Measurements from ENCODE around the gene TXNRD2. TPM values are rescaled to one million over a fixed set of nuclear protein-coding genes. Genes with fewer than 3 reads are reported as not detected.

TXNRD2 gene
- total and polyA plus RNA-seq, 2 donors (not counting 1 experiment from before 2014, with no cell fraction given): 24.8 to 36.2 TPM

- Histone ChIP-seq H3K79me2 (ENCODE audit: control insufficient read depth, insufficient read depth, low read length) (no peaks in the 10 kb centered on the region), H3K27ac (ENCODE audit: low read length in 2 of 2) (no peak overlapping the region), H2AFZ (ENCODE audit: insufficient read depth, low read depth, low read length, poor library complexity, severe bottlenecking) (no peak overlapping the region), H3K4me3 (ENCODE audit: control extremely low read depth in 1 of 5, extremely low read depth in 1 of 5, insufficient read depth in 1 of 5, low read depth in 2 of 5, low read length in 4 of 5) (no peak overlapping the region), H3K36me3 (replicated peaks in 1 of 2; ENCODE audit: control extremely low read depth in 1 of 2, control insufficient read depth in 1 of 2, extremely low read depth in 1 of 2, insufficient read depth in 2 of 2, low read length in 1 of 2) (no peaks in the 10 kb centered on the region), H3K4me1 (ENCODE audit: control insufficient read depth in 2 of 2, insufficient read depth in 2 of 2, low read length in 2 of 2) (peaks cover 10 to 13% of the 10 kb centered on the region in 2 donors), H3K4me2 (replicated peaks; ENCODE audit: low read depth, low read length, poor library complexity, severe bottlenecking) (no peak overlapping the region), H3K9ac (ENCODE audit: low read length) (no peak overlapping the region), H4K20me1 (ENCODE audit: control insufficient read depth, insufficient read depth, low read length, poor library complexity, severe bottlenecking) (no peaks in the 10 kb centered on the region), H3K9me3 (ENCODE audit: control extremely low read depth in 1 of 3, control insufficient read depth in 2 of 3, insufficient read depth in 1 of 3, low read length in 2 of 3) (peaks cover 0 to 4% (median 0%) of the 10 kb centered on the region in 3 donors), H3K27me3 (replicated peaks in 1 of 4; ENCODE audit: control extremely low read depth in 1 of 4, control insufficient read depth in 3 of 4, insufficient read depth in 4 of 4, low read length in 3 of 4) (peaks cover 0 to 11% (median 0%) of the 10 kb centered on the region in 4 experiments)
- no peaks in the 10 kb centered on the region for H3K27me3 Mint-ChIP-seq
- no peak overlapping the region for H3K27ac Mint-ChIP-seq
- H3K4me1 Mint-ChIP-seq: peaks cover 7% of the 10 kb centered on the region
- CTCF ChIA-PET: interaction anchor here (1.1 to 1.4 kb wide), 2 partner anchors 15 to 28 kb away, joined by 3 to 4 read pairs; no protein-coding TSS in a partner anchor
- intact Hi-C loops (cut with micrococcal nuclease): loop anchor here (5.0 kb wide), 2 partner anchors 52 to 597 kb away; no protein-coding TSS in a partner anchor
- peak overlapping the region; percentile 54 for H3K4me3 Mint-ChIP-seq
- POLR2A ChIA-PET: no interaction called here
- TF ChIP-seq EZH2 (IDR thresholded peaks at IDR 0.05; ENCODE audit: borderline replicate concordance, insufficient read depth, low read depth, low read length, poor library complexity, severe bottlenecking) (no peak), CTCF (IDR thresholded peaks at IDR 0.05) (no peak)
- WGBS (ENCODE audit: insufficient coverage): 90% methylated on average over 11 of the region's 11 CpGs
- ATAC-seq (ENCODE audit: low read depth) (no peak), DNase-seq (no peak)
- H3K9me3 Mint-ChIP-seq (ENCODE audit: insufficient read depth): no peaks in the 10 kb centered on the region
These were observed 43.5 kb upstream of the TXNRD2 start for GRCh38 chr22:19984851-19985811.
